ENCODE measurements around the gene TRHDE.
"Not testable (repeated sequence)": the region's sequence is repeated elsewhere in the genome, so short reads cannot be mapped to it uniquely, and the experiment has no call there.

TRHDE gene

DNA sequence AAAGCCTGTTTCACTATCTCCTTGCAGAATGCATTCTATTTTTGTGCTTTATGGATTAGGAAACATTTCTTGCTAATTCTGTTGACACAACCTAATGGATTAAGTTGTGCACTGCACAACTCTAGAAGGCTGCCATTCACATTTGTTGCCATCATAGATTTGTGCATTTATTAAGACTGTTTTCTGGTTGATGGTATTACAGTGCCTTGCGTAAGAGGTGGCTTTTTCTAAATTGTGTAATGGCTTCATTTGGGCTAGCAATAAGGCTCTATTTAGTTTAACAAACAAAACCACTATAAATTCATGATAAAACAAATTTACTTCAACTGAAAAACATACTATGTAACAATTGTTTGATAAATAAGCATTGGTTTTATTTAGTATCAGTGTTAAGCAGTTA is 175.9 kb downstream of the TRHDE start:
- no peak for DNase-seq

DNA sequence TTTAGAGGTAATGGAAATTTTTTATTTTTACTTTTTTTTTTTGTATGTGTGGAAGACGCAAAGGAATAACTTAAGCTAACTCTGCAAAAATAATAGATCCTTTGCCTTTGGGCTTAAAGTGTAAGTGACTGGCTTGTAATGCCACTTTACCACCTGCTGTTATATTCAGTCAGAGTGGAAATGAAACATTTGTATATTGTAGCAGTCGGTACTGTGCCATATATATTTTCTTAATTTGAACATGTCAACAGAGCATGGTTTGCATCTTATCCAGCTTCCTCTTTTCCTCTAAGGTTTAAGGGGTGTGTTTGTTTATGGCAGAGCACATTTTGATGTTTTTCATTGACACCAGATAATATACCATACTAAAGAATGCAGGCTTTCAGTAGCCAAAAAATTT is 176.6 kb downstream of the TRHDE start:
- no peak for DNase-seq

DNA sequence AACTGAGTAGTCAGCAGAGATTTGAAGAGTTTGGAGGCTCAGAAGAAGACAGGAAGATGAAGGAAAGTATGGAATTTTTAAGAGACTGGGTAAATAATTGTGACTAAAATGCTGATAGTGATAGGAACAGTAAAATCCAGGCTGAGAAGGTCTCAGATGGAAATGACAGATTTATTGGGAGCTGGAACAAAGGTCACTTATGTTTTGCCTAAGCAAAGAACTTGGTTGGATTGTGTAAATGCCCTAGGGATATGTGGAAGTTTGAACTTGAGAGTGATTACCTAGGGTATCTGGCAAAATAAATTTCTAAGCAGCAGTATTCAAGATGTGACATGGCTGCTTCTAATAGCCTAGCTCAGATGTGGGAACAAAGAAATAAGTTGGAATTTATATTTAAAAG is 180.9 kb downstream of the TRHDE start:
- DNase-seq, result no peak

DNA sequence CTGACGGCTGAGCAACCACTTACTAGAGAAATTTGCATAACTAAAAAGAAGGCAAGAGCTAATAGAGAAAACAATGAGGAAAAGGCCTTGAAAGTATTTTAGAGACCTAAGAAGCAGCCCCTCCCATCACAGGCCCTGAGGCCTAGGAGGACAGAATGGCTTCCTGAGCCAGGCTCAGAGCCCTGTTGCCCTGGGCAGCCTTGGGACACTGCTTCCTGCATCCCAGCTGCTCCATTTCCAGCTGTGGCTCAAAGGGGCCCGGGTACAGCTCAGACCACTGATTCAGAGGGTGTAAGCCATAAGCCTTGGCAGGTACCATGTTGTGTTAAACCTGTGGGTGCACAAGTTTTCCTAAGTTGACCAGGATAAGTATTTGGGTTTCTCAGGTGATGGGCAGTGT is 181.4 kb downstream of the TRHDE start:
- no peak for DNase-seq

DNA sequence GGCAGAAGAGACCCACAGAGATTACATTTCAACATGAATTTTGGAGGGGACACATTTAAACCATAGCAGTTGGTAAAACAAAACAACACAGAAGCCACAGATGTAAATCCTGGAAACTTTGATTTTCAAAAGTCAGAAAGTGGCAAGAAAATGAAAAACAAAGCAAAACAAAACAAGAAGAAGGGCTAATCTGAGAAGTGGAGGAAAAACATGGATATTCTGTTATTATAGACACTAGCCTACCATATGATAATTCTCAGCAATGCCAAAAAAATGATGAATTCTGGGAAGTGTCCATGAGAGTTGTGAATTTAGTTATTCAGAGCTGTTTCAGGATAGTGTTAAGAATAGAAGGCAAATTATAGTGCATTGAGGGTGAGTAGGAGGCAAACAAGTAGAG is 192.3 kb downstream of the TRHDE start:
- no peak for DNase-seq

DNA sequence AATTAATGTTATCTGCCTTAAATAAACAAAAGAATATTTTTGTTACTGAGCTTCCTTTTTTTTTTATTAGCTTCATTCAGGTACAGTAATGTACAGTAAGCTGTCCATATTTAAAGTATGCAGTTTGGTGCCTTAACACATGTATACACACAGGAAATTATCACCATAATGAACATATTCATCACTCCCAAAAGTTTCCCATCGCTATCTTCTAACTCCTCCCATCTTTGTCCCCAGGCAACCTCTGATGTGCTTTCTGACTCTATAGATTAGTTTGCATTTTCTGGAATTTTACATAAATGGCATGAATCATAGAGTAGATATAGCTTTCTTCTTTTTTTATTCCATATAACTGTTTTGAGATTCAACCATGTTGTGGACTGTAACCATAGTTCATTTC is 193.0 kb downstream of the TRHDE start:
- no peak for DNase-seq

DNA sequence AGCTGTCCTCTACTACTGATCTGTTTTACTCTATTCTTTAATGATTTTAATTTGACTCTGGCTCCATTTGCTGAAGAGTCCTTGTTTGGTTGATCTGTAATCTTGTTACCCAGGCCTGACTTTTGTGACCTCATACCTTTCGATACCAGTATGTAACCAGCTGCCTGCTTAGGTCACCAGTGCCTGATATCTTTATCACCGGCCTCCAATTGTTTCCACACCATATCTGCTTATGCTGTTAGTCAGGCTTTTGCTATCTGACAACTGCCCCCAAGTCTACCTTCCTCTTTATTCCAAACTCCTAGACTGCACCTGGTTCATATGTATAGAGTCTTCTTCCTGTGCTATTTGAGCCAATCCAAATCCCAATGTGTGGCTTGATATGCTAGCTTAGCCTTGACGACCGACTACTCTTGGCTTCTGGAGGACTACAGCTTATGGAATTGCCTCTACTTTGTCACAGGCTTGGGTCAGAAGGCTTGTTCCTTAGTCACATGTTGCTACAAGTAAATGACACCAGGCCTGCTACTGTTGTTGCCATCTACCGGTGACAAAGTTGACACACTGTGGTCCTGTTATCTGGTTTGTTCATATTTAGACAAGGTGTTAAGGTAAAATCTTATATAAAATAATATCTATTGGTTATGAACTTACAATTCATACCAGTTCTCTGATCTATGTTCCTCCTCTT is 193.9 kb downstream of the TRHDE start:
- no peak for DNase-seq

DNA sequence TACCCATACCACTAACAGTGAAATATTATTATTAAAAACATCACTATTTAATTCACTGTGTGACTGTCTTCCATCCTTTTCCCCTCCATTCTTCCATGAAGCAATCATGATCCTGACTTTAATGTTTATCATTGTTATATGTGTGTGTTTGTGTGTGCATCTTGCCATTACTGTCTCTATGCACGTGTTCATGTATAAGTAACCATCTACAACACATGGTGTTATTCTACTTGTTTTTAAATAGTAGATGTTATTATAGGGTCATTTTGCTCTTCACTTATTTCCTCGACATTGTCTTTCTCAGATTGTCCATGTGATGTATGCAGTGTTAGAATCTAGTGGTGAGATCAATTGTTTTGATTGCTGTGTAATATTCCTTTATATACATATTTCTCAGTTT is 195.8 kb downstream of the TRHDE start:
- no peak for DNase-seq

DNA sequence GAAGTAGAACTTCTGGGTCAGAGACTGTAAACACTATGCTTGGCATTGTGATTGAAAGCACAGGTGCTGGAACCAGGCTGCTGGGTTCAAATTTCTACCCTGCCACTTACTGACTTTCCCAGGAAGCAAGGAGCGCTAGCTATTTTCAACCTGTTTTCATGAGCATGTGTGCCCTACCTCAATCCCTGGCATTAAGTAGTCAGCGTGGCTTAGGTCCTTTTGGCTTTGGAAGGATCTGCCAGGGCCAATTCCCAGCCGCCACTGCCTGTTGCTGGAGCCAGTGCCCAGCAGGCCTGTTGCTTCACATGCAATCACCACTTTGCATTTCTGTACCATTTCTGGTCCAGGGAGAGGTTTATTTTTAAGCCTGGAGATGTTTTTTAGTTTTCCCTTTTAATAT is 196.3 kb downstream of the TRHDE start:
- DNase-seq, result no peak

DNA sequence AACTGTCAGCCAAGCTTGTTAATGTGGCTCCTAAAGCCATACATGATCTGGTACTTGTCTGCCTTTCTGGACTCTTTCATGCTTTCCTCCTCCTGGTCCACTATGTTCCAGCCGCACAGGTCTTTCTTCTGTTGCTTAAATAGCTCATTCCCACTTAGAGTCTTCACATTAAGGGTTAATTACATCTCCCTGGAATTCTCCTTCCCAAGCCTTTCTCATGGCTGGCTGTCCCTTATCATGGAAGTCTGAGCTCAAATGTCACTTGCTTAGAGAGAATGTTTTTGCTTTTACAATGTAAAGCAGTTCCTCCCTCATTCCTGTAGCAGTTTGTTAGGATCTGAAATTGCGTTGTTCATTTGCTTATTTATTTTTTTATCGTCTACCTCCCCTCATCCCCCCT is 199.6 kb downstream of the TRHDE start:
- DNase-seq, result no peak

DNA sequence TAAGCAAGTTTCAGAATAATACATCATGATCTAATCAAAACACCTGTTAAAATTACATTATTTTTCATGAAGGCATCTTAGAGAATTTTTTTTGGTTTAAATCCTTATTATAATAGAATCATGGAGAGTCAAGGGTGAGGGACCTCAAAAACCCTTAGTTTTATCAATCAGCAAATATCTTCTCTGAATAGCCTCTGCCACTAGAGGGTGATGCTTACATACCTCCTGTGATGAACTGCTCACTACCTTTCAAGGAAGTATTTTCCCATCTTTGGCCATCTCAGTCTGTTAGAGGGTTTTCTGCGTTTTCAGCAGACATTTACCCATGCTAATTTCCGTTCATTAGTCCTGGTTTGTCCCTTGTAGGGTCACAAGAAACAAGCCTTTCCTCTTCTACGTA is 200.2 kb downstream of the TRHDE start:
- DNase-seq, result no peak

DNA sequence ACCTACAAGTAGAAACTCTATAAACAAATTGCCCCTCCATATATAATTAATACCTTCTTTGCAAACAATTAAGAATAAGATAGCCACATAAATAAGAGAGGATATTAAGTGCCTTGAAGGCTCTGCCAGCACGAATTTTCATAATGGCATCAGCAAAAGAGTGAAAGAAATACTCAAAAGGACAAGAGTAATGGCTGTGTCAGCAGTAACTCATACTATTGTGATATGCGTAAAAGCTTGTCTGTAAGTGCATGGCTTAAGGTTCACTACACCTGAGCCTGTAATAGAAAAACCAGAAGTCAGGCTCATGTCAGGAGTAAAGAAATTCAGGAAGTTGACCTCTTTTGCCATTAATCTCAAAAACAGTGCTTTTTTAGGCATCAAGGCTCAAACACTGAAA is 204.1 kb downstream of the TRHDE start:
- no peak for DNase-seq

DNA sequence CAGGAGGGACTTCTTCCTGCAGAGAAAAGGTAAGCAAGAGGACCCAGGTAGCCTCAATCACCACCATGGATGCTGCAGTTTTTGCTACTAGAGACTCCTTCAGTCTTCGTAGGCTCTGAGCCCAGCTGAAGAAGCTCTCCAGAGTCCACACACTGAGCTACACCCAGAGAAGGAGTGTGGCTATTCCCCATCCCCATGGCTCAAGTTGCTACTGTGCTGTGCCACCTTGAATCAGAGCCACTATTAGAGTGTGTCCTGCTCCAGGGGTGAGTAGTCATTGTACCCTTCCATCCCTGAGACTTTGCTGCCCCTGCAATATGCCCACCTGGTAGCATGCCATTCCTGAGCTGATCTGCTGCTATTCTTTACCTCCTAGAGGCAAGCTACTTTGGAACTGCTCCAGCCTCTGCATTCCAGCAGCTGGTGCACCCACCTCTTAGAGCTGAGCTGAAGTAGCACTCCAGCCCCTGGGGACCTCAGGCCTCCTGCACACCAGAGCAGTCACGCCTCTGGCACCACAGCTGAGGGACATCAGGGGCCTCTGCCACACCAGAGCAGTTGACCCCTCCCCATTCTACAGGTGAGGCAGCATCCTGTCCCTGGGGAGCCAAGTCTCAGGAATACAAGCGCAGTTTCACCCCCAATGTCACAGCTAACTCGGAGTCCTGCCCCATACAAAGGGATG is 213.0 kb downstream of the TRHDE start:
- no peak for DNase-seq

DNA sequence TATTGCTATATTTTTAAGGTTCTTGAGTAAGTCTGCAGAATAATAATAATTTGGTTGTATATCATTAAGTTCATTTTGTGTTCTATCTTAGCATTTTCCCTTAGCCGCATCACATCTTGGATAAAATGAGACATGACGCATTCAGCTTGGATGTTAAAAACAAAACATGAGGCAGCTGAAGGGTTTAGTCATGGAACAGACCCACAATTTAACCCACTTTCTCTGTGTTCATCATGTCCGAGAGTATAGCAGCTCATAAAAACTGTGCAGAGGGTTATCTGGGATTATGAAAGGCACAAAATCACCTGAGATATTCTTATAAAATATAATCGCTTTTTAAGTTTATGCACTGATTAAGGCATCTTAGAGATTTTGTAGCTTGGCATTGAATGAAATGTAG is 219.3 kb downstream of the TRHDE start:
- DNase-seq, result no peak

DNA sequence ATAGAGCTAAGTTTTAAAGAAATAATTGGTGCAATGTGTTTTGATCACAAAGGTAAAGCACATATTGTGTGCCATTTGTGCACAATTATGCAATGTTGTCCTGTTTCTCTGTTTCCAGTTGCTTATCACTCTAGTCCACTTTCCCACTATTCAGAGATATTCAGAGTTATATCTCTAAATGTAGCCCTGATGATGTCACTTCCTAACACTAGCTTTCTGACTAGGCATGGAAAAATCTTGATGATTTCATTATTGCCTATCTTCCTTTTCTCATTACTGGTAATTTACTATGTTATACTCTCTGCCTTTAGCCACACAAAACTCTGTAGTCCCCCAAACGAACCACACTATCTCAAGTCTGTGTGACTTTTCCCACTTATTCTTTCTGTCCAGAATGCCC is 221.2 kb downstream of the TRHDE start:
- no peak for DNase-seq

DNA sequence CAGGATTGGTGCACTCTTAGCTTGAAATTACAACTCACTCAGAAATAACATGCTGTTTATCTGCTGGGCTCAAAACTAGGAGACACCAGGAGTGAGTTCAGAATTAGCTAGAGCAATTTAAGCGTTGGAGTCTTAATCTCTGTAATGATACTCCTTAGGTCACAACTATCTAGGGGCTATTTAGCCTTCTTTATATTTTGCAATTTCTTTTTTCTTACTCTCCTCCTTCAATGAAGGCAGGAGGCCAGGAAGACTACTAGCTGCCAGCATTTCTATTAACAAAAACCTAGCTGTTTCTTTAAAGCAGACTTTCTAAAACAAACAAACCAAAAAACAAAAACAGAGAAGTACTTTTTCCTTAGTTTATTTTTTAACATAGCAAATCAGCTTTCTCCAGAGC is 226.2 kb downstream of the TRHDE start:
- DNase-seq, result no peak

DNA sequence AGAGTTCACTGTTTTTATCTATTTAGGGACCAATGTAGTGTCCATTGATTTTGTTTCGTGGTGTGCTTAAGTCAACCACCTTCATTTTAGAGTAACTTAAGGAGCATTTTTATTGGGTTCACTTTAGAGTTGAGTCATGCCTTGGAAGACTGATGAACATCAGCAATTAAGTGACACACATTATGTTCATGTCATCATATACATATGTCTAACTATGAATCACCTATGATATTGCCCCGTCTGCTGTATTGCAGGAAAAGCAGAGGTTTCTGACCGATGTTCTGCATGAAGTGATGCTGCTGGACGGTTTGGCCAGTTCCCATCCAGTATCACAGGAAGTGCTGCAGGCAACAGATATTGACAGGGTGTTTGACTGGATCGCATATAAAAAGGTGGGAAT is 227.1 kb downstream of the TRHDE start:
- no peak for DNase-seq

DNA sequence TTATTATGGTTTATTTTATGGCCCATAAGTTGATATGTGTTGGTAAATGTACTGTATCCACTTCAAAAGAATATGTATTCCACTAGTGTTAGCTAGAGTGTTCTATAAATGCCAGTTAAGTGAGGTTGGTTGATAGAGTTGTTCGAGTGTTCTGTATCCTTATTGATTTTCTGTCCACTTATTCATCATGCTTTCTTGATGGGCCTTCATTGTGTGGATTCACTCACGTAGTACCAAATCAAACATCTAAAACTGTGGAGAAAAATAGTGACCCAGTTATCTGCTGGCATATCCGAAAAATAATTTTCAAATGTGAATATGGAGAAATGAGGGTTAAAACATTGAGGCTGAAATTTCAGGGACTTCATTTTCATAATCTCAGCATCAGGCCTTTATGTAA is 230.4 kb downstream of the TRHDE start:
- DNase-seq, result no peak

DNA sequence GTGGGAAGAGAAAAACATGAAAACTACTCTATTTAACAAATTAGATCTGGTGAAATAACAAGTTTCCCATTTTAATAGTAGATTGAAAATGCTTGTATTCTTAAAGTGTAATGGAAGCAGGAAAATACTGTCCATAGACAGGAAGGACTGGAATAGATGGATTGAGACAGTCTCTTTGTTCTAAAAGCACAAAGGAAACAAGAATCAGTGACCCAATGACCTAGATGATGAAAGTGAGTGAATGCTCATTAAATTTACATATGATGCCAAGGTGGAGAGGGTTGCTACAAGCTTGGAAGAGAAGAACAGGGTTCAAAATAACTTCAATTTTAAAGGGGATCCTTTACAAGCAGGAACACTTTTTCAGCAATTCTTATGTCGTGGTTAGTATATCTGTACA is 233.1 kb downstream of the TRHDE start:
- no peak for DNase-seq

DNA sequence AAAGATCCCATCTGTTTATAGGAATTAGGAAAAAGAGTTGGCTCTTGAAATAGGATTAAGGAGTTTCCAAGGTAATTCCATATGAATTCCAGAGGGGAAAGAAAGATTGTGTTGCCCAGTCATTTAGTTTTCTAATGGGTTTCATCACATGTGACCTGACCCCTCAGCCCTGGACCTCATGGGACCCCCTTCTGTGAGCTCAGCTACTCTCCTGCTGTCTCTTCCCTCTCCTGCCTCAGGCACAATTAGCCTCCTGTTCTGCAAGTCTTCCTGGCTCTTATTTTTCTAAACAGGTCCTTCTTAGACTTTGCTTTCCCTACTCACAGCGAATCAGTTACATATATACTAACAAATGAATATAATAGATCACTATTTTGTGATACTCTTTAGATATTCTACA is 237.7 kb downstream of the TRHDE start:
- DNase-seq, result no peak

DNA sequence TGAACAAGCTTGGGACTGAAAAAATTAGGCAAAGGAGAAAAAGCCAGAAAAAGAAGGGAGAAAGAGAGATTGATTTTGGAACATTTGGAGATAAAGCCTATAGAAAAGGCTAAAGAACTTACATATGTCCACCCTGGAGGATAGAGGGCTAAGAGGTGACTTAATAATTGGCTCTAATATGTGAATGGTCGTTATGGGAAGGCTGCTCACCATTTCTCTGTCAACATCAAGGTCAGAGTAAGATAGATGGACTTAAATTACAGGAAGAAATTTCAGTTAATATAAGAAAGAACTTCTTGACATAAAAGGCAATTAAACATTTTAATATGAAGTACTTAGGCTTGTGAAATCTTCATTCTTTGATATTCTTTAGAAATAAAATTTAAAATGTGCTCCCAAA is 238.6 kb downstream of the TRHDE start:
- DNase-seq, result no peak

DNA sequence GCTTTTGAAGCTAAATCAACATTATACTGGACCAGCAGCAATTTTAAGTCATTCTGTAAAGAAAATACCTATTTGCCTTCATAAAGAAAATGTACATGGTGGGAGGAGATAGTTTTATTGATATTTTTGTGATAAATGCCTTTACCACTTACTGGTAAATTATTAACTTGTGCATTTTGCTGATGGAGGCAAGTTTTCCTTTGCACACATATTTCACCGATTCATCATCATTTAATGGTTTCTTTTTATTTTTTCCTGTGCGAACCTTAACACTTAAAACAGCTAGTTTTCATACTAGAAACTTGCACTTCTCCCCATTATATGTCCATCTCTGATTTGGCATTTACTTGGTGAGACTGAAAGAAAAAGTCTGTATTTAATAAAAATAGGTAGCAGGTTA is 239.3 kb downstream of the TRHDE start:
- no peak for DNase-seq

DNA sequence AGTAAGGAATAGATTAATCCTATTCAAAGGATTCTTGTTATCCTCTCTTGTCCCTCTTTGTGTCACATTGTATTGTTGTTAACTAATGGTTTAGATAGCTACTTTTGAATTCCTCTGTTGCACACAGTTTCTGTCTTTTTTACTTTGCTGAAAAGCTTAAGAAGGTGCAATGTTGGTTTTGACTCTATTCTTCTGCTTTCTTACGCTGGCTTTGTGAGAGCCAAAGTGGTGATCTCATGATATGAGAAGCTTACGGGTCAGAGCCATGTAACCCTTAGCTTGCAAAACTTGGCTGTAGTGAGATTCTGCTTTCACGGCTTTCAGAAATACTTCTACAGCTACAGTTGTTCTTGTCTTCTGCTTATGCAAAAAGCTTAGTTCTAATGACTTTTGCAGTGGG is 239.7 kb downstream of the TRHDE start:
- no peak for DNase-seq

DNA sequence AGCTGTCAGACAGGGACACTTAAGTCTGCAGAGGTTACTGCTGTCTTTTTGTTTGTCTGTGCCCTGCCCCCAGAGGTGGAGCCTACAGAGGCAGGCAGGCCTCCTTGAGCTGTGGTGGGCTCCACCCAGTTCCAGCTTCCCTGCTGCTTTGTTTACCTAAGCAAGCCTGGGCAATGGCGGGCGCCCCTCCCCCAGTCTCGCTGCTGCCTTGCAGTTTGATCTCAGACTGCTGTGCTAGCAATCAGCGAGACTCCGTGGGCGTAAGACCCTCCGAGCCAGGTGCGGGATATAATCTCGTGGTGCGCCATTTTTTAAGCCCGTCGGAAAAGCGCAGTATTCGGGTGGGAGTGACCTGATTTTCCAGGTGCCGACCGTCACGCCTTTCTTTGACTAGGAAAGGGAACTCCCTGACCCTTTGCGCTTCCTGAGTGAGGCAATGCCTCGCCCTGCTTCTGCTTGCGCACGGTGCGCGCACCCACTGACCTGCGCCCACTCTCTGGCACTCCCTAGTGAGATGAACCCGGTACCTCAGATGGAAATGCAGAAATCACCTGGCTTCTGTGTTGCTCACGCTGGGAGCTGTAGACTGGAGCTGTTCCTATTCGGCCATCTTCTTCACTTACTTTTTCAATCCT is 248.0 kb downstream of the TRHDE start:
- not testable (repeated sequence) for DNase-seq

DNA sequence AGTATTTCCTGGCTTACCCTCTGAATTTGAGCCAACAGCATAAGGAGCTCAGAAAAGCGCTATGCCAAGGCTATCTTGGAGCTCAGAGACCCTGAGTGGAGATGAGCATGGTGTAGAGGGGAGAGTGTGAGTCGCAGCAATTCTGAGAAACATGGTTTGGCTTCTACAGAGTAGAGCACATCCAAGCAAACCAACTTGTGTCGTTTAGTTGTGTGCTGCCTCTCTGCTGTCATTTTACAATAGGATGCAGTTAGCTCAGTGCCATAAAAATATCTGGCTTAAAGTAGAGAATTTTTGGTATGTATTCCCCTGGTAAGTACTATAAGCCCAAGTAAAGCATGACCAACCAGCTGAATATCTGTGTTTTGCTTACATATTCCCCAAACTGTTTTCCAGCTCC is 249.2 kb downstream of the TRHDE start:
- DNase-seq, result no peak

Data from CD4-positive, alpha-beta T cell treated with Interferon alpha-2 for 1 hour (primary cell).